ENCODE data around the gene SARS1. TPM values are rescaled to one million over a fixed set of nuclear protein-coding genes. Genes with fewer than 3 reads are reported as not detected.

Gene SARS1
- total and polyA plus RNA-seq, 2 of the 8 experiments (the other 6 are each of a cell fraction or from before 2014, with no cell fraction given) = 83.1 to 146 TPM

GRCh38 chr1:109268431-109269211 lies 54.9 kb downstream of the SARS1 start (continued):
- TF ChIP-seq KDM4A (IDR thresholded peaks at IDR 0.05; ENCODE audit: low read depth, low read length, severe bottlenecking) (no peak), RXRA (IDR thresholded peaks at IDR 0.05; ENCODE audit: insufficient read depth, low read depth, low read length) (no peak), GTF2F1 (IDR thresholded peaks at IDR 0.05; ENCODE audit: borderline replicate concordance, low read depth, low read length) (no peak)
- TF ChIP-seq, protein P1, sequence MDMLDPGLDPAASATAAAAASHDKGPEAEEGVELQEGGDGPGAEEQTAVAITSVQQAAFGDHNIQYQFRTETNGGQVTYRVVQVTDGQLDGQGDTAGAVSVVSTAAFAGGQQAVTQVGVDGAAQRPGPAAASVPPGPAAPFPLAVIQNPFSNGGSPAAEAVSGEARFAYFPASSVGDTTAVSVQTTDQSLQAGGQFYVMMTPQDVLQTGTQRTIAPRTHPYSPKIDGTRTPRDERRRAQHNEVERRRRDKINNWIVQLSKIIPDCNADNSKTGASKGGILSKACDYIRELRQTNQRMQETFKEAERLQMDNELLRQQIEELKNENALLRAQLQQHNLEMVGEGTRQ (IDR thresholded peaks at IDR 0.05; ENCODE audit: low read length) = no peak
